ENCODE data around the gene SMYD2.

The SMYD2 gene

DNA sequence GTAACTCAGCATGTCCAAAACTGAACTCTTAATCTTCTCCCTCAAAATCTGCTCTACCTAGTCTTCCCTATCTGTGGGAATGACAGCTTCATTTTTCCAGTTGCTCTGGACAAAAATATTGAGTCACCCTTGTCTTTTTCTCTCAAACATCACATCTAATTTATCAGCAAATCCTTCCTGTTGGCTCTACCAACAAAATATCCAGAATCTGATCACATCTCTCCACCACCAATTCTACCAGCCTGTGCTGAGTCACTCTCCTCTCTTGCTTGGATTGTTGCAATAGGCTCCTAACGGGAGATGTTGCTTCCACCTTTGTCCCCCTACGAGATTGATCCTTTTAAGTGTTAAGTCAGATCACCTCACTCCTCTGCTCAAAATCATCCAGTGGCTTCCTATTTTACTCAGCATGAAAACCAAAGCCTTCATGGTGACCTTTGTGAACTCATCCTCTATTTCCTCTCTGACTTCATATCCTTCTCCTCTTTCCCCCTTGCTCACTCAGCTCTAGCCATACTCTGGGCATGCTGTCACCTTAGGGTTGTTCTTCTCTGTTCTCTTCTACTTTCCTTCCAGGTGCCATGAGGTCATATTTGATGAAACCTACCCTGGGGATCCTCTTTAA lies 21.5 kb upstream of the SMYD2 start:
- in situ Hi-C loops (cut with MboI; ENCODE audit: low sequenced_read_pairs, unreplicated experiment), result no loop called here
- TF ChIP-seq CTCF (IDR thresholded peaks at IDR 0.05; ENCODE audit: borderline replicate concordance, control extremely low read depth, extremely low read depth, insufficient read depth, missing control alignments), result no peak
- DNase-seq (ENCODE audit: low spot score), result no peak

GRCh38 chr1:214260561-214261205 lies 20.3 kb upstream of the SMYD2 start:
- no peak for DNase-seq (ENCODE audit: low spot score)
- in situ Hi-C loops (cut with MboI; ENCODE audit: low sequenced_read_pairs, unreplicated experiment), result no loop called here
- TF ChIP-seq CTCF (IDR thresholded peaks at IDR 0.05; ENCODE audit: borderline replicate concordance, control extremely low read depth, extremely low read depth, insufficient read depth, missing control alignments), result no peak

DNA sequence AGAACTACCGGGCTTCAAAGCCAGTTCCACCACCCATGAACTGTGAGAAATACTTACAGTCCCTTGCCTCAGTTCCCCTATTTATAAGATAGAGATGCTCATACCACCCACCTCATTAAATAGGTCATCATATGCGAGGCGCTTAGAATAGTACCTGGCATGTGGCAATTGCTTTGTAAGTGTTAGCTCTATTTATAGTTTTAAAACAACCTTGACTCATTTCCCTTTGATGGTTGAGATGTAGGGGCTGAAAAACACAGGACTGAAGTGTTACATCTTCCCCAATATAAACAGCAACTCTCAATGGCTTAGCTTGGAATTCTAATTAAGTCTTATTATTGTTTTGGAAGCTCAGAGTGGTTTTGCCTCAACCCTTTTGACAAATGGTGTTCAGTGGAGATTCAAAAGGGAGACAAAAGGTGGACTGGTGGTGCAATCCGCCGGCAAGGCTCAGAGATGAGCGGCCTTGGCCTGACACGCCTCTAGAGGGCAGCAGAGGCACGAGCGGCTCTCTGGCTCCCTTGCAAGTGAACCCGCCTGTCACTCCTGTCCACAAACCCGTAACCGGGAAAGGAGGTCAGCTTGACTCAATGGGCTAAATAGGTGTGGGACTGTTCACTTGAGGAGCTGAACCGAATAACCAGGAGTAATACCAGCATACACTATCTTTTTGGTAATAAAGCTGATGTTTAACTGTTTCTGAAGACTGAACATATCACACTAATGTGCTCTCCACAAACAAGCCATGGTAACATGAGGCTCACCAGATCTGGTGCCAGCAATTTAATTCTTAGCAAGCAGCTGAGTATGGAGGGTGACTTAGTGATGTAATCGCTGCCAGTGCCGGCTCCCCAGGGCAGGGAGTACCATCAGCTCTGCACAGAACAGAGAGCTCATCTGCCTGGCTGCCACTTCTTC lies 19.5 kb upstream of the SMYD2 start:
- peak; percentile 96 for TF ChIP-seq CTCF (IDR thresholded peaks at IDR 0.05; ENCODE audit: borderline replicate concordance, control extremely low read depth, extremely low read depth, insufficient read depth, missing control alignments)
- in situ Hi-C loops (cut with MboI; ENCODE audit: low sequenced_read_pairs, unreplicated experiment), result no loop called here

GRCh38 chr1:214264196-214264595 lies 16.8 kb upstream of the SMYD2 start:
- no peak for DNase-seq (ENCODE audit: low spot score)
- TF ChIP-seq CTCF (IDR thresholded peaks at IDR 0.05; ENCODE audit: borderline replicate concordance, control extremely low read depth, extremely low read depth, insufficient read depth, missing control alignments), result no peak

More for the DNA sequence above, 19.5 kb upstream of the SMYD2 start:
- DNase-seq (ENCODE audit: low spot score), result peak; percentile 55

DNA sequence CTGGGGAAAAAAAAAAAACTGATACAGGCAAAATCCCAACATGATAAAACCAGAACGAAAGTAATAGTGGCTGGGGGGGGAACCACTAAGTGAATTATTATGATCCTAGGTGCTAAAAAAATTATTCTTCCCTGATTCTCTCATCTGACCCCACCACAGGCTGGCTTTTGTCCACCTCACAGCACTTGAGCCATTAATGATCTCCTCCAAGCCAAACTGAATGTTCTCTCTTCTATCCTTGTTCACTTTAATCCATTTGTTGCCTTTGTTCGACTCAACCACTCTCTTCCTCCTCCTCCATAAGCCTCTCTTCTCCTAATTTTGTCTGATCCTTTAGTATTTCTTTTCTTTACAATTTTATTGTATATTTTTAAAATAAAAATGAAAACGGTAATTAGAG lies 16.0 kb upstream of the SMYD2 start:
- no peak for DNase-seq (ENCODE audit: low spot score)
- in situ Hi-C loops (cut with MboI; ENCODE audit: low sequenced_read_pairs, unreplicated experiment), result loop anchor here (5.0 kb wide), 1 partner anchor 52 kb away; no protein-coding TSS in a partner anchor
- no peak for TF ChIP-seq CTCF (IDR thresholded peaks at IDR 0.05; ENCODE audit: borderline replicate concordance, control extremely low read depth, extremely low read depth, insufficient read depth, missing control alignments)

More at GRCh38 chr1:214264196-214264595, 16.8 kb upstream of the SMYD2 start:
- in situ Hi-C loops (cut with MboI; ENCODE audit: low sequenced_read_pairs, unreplicated experiment), result no loop called here

- in situ Hi-C loops (cut with MboI; ENCODE audit: low sequenced_read_pairs, unreplicated experiment), result no loop called here
- no peak for TF ChIP-seq CTCF (IDR thresholded peaks at IDR 0.05; ENCODE audit: borderline replicate concordance, control extremely low read depth, extremely low read depth, insufficient read depth, missing control alignments)
- no peak for DNase-seq (ENCODE audit: low spot score)
Observed at GRCh38 chr1:214270097-214270650, 10.8 kb upstream of the SMYD2 start.

All from GM13976 (cell line).